T-helper 22 cell (primary cell): Measurements from ENCODE around the gene RBM4.

Source experiments
- DNase-seq: peaks from one replicate; pipeline ENCODE4 v3.0.0-alpha.2; 2020; ENCODE audit warnings: low read depth

Gene RBM4

GRCh38 chr11:66653123-66653522 lies 14.6 kb downstream of the RBM4 start:
- no peak for DNase-seq

- DNase-seq, result no peak
Observed at GRCh38 chr11:66659763-66660162, 21.3 kb downstream of the RBM4 start.

GRCh38 chr11:66663741-66664296 lies 25.3 kb downstream of the RBM4 start:
- no peak for DNase-seq

- no peak for DNase-seq
Observed at GRCh38 chr11:66665369-66665768, 26.9 kb downstream of the RBM4 start.

GRCh38 chr11:66670816-66671215 lies 32.3 kb downstream of the RBM4 start:
- DNase-seq, result no peak

- no peak for DNase-seq
Observed at GRCh38 chr11:66674964-66675602, 36.6 kb downstream of the RBM4 start.

- no peak for DNase-seq
Observed at GRCh38 chr11:66676282-66676919, 37.9 kb downstream of the RBM4 start.

- DNase-seq, result no peak
Observed at GRCh38 chr11:66676931-66677598, 38.6 kb downstream of the RBM4 start.

GRCh38 chr11:66677599-66678375 lies 39.3 kb downstream of the RBM4 start, which contains the start of gene RBM4B:
RBM4B (minus strand) TSS chr11:66677887; CDS start chr11:66677079, 808 bp downstream.
- DNase-seq, result peak; percentile 96

GRCh38 chr11:66680966-66681645 lies 42.6 kb downstream of the RBM4 start:
- no peak for DNase-seq

- no peak for DNase-seq
Observed at GRCh38 chr11:66683877-66684276, 45.4 kb downstream of the RBM4 start.

GRCh38 chr11:66684635-66685034 lies 46.1 kb downstream of the RBM4 start:
- no peak for DNase-seq

- DNase-seq, result no peak
Observed at GRCh38 chr11:66685276-66686099, 47.0 kb downstream of the RBM4 start.

- DNase-seq, result no peak
Observed at GRCh38 chr11:66686100-66686785, 47.7 kb downstream of the RBM4 start.

GRCh38 chr11:66686801-66687750 lies 48.6 kb downstream of the RBM4 start:
- DNase-seq, result no peak

- DNase-seq, result no peak
Observed at GRCh38 chr11:66687831-66688281, 49.4 kb downstream of the RBM4 start.

- DNase-seq, result no peak
Observed at GRCh38 chr11:66688561-66689534, 50.3 kb downstream of the RBM4 start.
